DND-41 (cell line): ENCODE measurements around the gene PREP.

Source experiments
- ATAC-seq: fragments of 200-7000 bp; cut with Tn5 transposase; 3 replicates; pipeline ENCODE4 v1.9.1; 2021; ENCODE audit warnings: low read depth; ENCODE audit not compliant: insufficient read depth
- DNase-seq: peaks from one replicate; pipeline ENCODE4 v3.0.0-alpha.2; 2020
- H2AFZ ChIP-seq: 2 replicates; pipeline ENCODE4 v1.6.0; 2012; ENCODE audit warnings: low read depth, low read length
- H3K27ac ChIP-seq: 2 replicates; pipeline ENCODE4 v1.5.1; 2012; ENCODE audit warnings: low read length, inconsistent platforms
- H3K27me3 ChIP-seq: fragments of 200-600 bp; sonication (generic); 2 replicates; pipeline ENCODE4 v1.6.0; 2012; ENCODE audit warnings: low read length, mild to moderate bottlenecking, inconsistent platforms; ENCODE audit not compliant: insufficient read depth, poor library complexity
- H3K36me3 ChIP-seq: 2 replicates; pipeline ENCODE4 v1.5.1; 2012; ENCODE audit warnings: low read length, inconsistent platforms; ENCODE audit not compliant: insufficient read depth
- H3K4me1 ChIP-seq: 2 replicates; pipeline ENCODE4 v1.5.1; 2012; ENCODE audit warnings: mild to moderate bottlenecking, low read length; ENCODE audit not compliant: insufficient read depth
- H3K4me2 ChIP-seq: 2 replicates; pipeline ENCODE4 v1.6.0; 2012; ENCODE audit warnings: mild to moderate bottlenecking, moderate library complexity, low read length, inconsistent platforms; ENCODE audit not compliant: insufficient read depth
- H3K4me3 ChIP-seq, 2 experiments: fragments of 200-600 bp in 1 of 2; shearing (Covaris generic) in 1 of 2; 2 replicates each; pipeline ENCODE4 v1.5.1; 2012 to 2016; ENCODE audit warnings: inconsistent platforms in 2 of 2, low read length in 2 of 2, mild to moderate bottlenecking in 2 of 2, low read depth in 1 of 2, moderate library complexity in 1 of 2
- H3K79me2 ChIP-seq: 2 replicates; pipeline ENCODE4 v1.6.0; 2012; ENCODE audit warnings: low read length, inconsistent platforms; ENCODE audit not compliant: insufficient read depth
- H3K9ac ChIP-seq: 2 replicates; pipeline ENCODE4 v1.6.0; 2012; ENCODE audit warnings: low read depth, mild to moderate bottlenecking, inconsistent platforms, low read length, moderate library complexity
- H3K9me3 ChIP-seq: 2 replicates; pipeline ENCODE4 v1.5.1; 2012; ENCODE audit warnings: low read length, moderate library complexity, mild to moderate bottlenecking, inconsistent platforms; ENCODE audit not compliant: insufficient read depth, severe bottlenecking
- H4K20me1 ChIP-seq: 2 replicates; pipeline ENCODE4 v1.6.0; 2012; ENCODE audit warnings: low read length; ENCODE audit not compliant: insufficient read depth
- EZH2 ChIP-seq: IDR thresholded peaks from 3 replicates; pipeline ENCODE4 v1.6.1; 2012; ENCODE audit warnings: borderline replicate concordance, low read depth, mild to moderate bottlenecking, moderate library complexity, low read length, inconsistent platforms; ENCODE audit not compliant: severe bottlenecking
- TF ChIP-seq, protein P1 (sequence below): IDR thresholded peaks from 2 replicates; pipeline ENCODE4 v1.5.1; 2012; ENCODE audit warnings: borderline replicate concordance, low read length, moderate library complexity, mild to moderate bottlenecking; ENCODE audit not compliant: poor library complexity, severe bottlenecking; ENCODE audit errors: extremely low read depth

PREP gene

DNA sequence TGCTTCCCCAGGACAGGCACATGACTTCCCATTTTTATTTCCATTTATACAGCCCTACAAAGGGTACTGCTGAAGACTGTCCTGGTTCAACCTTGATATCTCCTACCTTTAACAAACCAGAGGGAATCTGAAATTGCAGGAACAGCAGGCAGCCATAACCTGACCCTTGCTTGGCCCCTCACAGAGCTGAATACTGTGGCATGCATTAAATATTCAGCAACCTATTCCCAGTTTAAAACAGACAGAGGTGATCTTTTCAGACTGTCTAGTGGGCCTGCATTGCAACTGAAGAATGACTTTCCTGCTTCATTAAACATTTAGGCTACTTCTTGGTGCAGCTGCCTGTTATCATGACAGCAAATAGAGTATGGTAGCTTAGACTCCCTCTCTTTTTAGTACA, 146.3 kb downstream of the PREP start:
- H4K20me1 ChIP-seq: no peaks in the 10 kb centered on the region
- no peak for DNase-seq
- no peak overlapping the region for H3K4me2 ChIP-seq
- no peak overlapping the region for H3K4me3 ChIP-seq
- H3K79me2 ChIP-seq: no peaks in the 10 kb centered on the region
- no peak overlapping the region for H2AFZ ChIP-seq
- H3K36me3 ChIP-seq: no peaks in the 10 kb centered on the region
- H3K4me1 ChIP-seq: no peaks in the 10 kb centered on the region
- H3K27ac ChIP-seq: no peak overlapping the region
- ATAC-seq: no peak
- H3K9me3 ChIP-seq: no peaks in the 10 kb centered on the region
- no peaks in the 10 kb centered on the region for H3K27me3 ChIP-seq
- no peak overlapping the region for H3K9ac ChIP-seq
- TF ChIP-seq EZH2: no peak
- TF ChIP-seq, protein P1, sequence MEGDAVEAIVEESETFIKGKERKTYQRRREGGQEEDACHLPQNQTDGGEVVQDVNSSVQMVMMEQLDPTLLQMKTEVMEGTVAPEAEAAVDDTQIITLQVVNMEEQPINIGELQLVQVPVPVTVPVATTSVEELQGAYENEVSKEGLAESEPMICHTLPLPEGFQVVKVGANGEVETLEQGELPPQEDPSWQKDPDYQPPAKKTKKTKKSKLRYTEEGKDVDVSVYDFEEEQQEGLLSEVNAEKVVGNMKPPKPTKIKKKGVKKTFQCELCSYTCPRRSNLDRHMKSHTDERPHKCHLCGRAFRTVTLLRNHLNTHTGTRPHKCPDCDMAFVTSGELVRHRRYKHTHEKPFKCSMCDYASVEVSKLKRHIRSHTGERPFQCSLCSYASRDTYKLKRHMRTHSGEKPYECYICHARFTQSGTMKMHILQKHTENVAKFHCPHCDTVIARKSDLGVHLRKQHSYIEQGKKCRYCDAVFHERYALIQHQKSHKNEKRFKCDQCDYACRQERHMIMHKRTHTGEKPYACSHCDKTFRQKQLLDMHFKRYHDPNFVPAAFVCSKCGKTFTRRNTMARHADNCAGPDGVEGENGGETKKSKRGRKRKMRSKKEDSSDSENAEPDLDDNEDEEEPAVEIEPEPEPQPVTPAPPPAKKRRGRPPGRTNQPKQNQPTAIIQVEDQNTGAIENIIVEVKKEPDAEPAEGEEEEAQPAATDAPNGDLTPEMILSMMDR: no peak

DNA sequence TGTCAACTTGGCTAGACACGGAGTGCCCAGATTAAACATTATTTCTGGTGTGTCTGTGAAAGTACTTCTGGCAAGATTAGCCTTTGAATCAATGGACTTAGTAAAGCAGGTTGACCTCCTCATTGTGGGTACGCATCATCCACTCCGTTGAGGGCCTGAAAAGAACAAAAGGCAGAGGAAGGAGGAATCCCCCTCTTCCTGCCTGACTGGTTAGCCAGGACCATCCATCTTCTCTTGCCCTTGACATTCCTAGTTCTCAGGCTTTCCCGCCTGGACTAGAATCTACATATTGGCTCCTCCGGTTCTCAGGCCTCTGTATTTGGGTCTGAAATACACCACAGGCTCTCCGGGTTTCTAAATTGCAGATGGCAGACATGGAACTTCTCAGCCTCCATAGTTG, 149.1 kb downstream of the PREP start:
- Histone ChIP-seq H3K4me1 (no peaks in the 10 kb centered on the region), H3K27ac (no peak overlapping the region), H3K27me3 (no peaks in the 10 kb centered on the region), H3K9me3 (no peaks in the 10 kb centered on the region), H2AFZ (no peak overlapping the region), H3K9ac (no peak overlapping the region), H3K79me2 (no peaks in the 10 kb centered on the region), H3K4me2 (no peak overlapping the region), H4K20me1 (no peaks in the 10 kb centered on the region), H3K4me3 (no peak overlapping the region), H3K36me3 (no peaks in the 10 kb centered on the region)
- TF ChIP-seq, protein P1: no peak
- no peak for TF ChIP-seq EZH2
- DNase-seq: no peak
- ATAC-seq: no peak

DNA sequence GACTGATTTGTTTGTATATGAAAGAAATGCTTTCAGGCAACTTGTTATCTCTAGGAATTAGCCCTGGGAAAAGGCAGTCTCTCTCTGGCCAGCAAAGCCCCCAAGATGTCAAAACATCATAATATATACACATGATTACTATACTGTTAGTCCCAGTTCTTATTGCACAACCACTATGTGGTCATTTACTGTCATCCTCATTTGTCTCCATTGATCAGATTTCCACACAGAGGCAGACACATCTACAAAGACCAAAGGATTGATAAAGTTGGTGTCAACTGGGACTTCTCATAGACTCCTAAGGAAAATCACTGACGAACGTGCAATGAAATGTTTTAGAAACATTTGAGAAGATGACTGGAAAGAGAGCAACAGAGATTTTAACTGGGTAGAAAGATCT, 151.2 kb downstream of the PREP start:
- no peak overlapping the region for H3K27ac ChIP-seq
- H3K4me3 ChIP-seq: no peak overlapping the region
- ATAC-seq: no peak
- H3K9ac ChIP-seq: no peak overlapping the region
- H3K9me3 ChIP-seq: no peaks in the 10 kb centered on the region
- no peaks in the 10 kb centered on the region for H3K36me3 ChIP-seq
- no peaks in the 10 kb centered on the region for H4K20me1 ChIP-seq
- TF ChIP-seq EZH2: no peak
- no peaks in the 10 kb centered on the region for H3K79me2 ChIP-seq
- no peak overlapping the region for H2AFZ ChIP-seq
- no peaks in the 10 kb centered on the region for H3K4me1 ChIP-seq
- no peak for DNase-seq
- H3K27me3 ChIP-seq: no peaks in the 10 kb centered on the region
- no peak overlapping the region for H3K4me2 ChIP-seq

DNA sequence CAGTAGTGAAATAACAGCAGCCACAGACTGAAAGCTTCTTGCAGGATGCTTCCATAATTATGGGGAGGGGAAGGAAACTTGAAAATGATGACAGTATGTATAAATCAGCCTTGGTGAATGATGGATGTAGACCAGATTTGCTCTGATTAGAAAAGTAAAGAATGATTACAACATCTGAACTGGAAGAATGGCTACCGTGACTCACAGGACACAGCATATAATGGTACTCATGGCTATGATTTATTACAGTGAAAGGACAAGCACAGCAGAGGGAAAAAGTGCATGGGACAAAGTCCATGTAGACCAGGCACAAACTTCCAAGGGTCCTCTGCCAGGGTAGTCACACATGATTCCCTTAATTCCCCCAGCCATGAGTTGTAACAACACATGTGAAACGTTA, 152.3 kb downstream of the PREP start:
- TF ChIP-seq EZH2: no peak
- TF ChIP-seq, protein P1: no peak
- no peaks in the 10 kb centered on the region for H3K36me3 ChIP-seq
- H3K27ac ChIP-seq: no peak overlapping the region
- H3K79me2 ChIP-seq: no peaks in the 10 kb centered on the region
- H3K9ac ChIP-seq: no peak overlapping the region
- no peak overlapping the region for H2AFZ ChIP-seq
- H3K4me3 ChIP-seq: no peak overlapping the region
- H4K20me1 ChIP-seq: no peaks in the 10 kb centered on the region
- DNase-seq: no peak
- H3K4me2 ChIP-seq: no peak overlapping the region
- no peaks in the 10 kb centered on the region for H3K27me3 ChIP-seq
- H3K4me1 ChIP-seq: no peaks in the 10 kb centered on the region
- no peak for ATAC-seq
- no peaks in the 10 kb centered on the region for H3K9me3 ChIP-seq
